H1 (cell line): ENCODE data around the gene ABHD17B. TPM values are rescaled to one million over a fixed set of nuclear protein-coding genes. Genes with fewer than 3 reads are reported as not detected.

Source experiments
- CTCF ChIA-PET: fragments of 300-600 bp; sonication (Branson Sonifier 250); formaldehyde crosslinking; loops from one replicate; lab custom pipeline; 2021; ENCODE audit not compliant: partially characterized antibody; lab: Charles Lee
- POLR2A ChIA-PET: fragments of 300-600 bp; sonication (Branson Sonifier 250); formaldehyde crosslinking; loops from one replicate; lab custom pipeline; 2021; ENCODE audit warnings: inconsistent platforms; ENCODE audit not compliant: partially characterized antibody; lab: Charles Lee
- DNase-seq, 2 experiments: peaks; one replicate each; pipeline versions ENCODE4 v3.0.0 to v3.0.0-alpha.2; 2010 to 2022; ENCODE audit warnings: low spot score in 2 of 2, low read depth in 1 of 2, mixed read lengths in 1 of 2
- FAIRE-seq: peaks from 2 replicates; lab custom pipeline; 2011; peaks lifted over from hg19 to GRCh38; lab: Jason Lieb, UNC
- H2AFZ ChIP-seq: 2 replicates; pipeline ENCODE4 v1.8.1; 2012; ENCODE audit warnings: low read length, inconsistent platforms
- H2AK5ac ChIP-seq: 2 replicates; pipeline ENCODE4 v1.6.1; 2013; ENCODE audit warnings: low read depth, low read length
- H2BK120ac ChIP-seq: replicated peaks from 2 replicates; pipeline ENCODE3; 2013; ENCODE audit warnings: low read depth, low read length, inconsistent platforms
- H2BK12ac ChIP-seq: 2 replicates; pipeline ENCODE4 v1.6.1; 2013; ENCODE audit warnings: low read depth, low read length
- H2BK15ac ChIP-seq: 2 replicates; pipeline ENCODE4 v1.6.1; 2013; ENCODE audit warnings: low read length
- H2BK20ac ChIP-seq: 2 replicates; pipeline ENCODE4 v1.6.1; 2013; ENCODE audit warnings: low read length
- H2BK5ac ChIP-seq: 2 replicates; pipeline ENCODE4 v1.6.1; 2013; ENCODE audit warnings: low read depth, low read length
- H3K14ac ChIP-seq: 2 replicates; pipeline ENCODE4 v1.6.1; 2013; ENCODE audit warnings: inconsistent platforms; ENCODE audit not compliant: insufficient read length
- H3K18ac ChIP-seq: 2 replicates; pipeline ENCODE4 v1.6.1; 2013; ENCODE audit warnings: low read length; ENCODE audit errors: extremely low read depth
- H3K23ac ChIP-seq: 2 replicates; pipeline ENCODE4 v1.6.1; 2013; ENCODE audit warnings: inconsistent platforms; ENCODE audit not compliant: insufficient read length
- H3K23me2 ChIP-seq: 2 replicates; pipeline ENCODE4 v1.6.1; 2013; ENCODE audit warnings: low read depth, low read length
- H3K27ac ChIP-seq: 2 replicates; pipeline ENCODE4 v1.6.1; 2011; ENCODE audit warnings: low read depth, low read length, inconsistent platforms
- H3K27me3 ChIP-seq, 4 experiments: replicated peaks in 1 of 4; 1 replicate in 1 of 4; 2 replicates in 3 of 4; pipeline versions ENCODE4 v1.6.1 to v1.8.1; 2011 to 2013; ENCODE audit warnings: low read length in 3 of 4, mild to moderate bottlenecking in 3 of 4, inconsistent platforms in 2 of 4, mixed read lengths in 2 of 4, moderate library complexity in 1 of 4; ENCODE audit not compliant: control insufficient read depth in 3 of 4, insufficient read depth in 3 of 4; ENCODE audit errors: extremely low read depth in 1 of 4
- H3K36me3 ChIP-seq, 4 experiments: 2 replicates each; pipeline versions ENCODE4 v1.6.1 to v1.8.1; 2011 to 2013; ENCODE audit warnings: mild to moderate bottlenecking in 4 of 4, low read length in 3 of 4, moderate library complexity in 2 of 4, control low read depth in 1 of 4, inconsistent platforms in 1 of 4; ENCODE audit not compliant: insufficient read depth in 4 of 4, control insufficient read depth in 2 of 4
- H3K4ac ChIP-seq: replicated peaks from 2 replicates; pipeline ENCODE3; 2013; ENCODE audit warnings: low read length, low read depth, mixed read lengths, inconsistent platforms; ENCODE audit not compliant: insufficient read length
- H3K4me1 ChIP-seq, 4 experiments: replicated peaks in 1 of 4; 1 replicate in 1 of 4; 2 replicates in 3 of 4; pipeline versions ENCODE4 v1.6.1 to v1.8.1; 2011 to 2013; ENCODE audit warnings: low read length in 3 of 4, inconsistent platforms in 2 of 4, mixed read lengths in 1 of 4; ENCODE audit not compliant: insufficient read depth in 4 of 4, control insufficient read depth in 3 of 4
- H3K4me2 ChIP-seq, 2 experiments: 2 replicates each; pipeline versions ENCODE4 v1.6.1 to v1.8.1; 2011 to 2013; ENCODE audit warnings: low read depth in 2 of 2, low read length in 2 of 2, control low read depth in 1 of 2, inconsistent platforms in 1 of 2, mild to moderate bottlenecking in 1 of 2; ENCODE audit not compliant: insufficient read depth in 1 of 2
- H3K4me3 ChIP-seq, 4 experiments: fragments of 200-600, 300-600 bp in 1 of 4; sonication (generic), shearing (Covaris generic), sonication (Bioruptor Twin) in 1 of 4; 2 replicates each; pipeline versions ENCODE4 v1.5.1 to v1.8.1; 2011 to 2016; ENCODE audit warnings: low read length in 4 of 4, low read depth in 3 of 4, control low read depth in 2 of 4, inconsistent platforms in 2 of 4, mild to moderate bottlenecking in 2 of 4, mixed read lengths in 1 of 4, moderate library complexity in 1 of 4; ENCODE audit not compliant: insufficient read depth in 2 of 4; ENCODE audit errors: extremely low read depth in 1 of 4
- H3K56ac ChIP-seq: replicated peaks from 2 replicates; pipeline ENCODE3; 2013; ENCODE audit warnings: low read depth, mild to moderate bottlenecking, mixed read lengths, low read length, inconsistent platforms; ENCODE audit not compliant: insufficient read length
- H3K79me1 ChIP-seq: 2 replicates; pipeline ENCODE4 v1.6.1; 2013; ENCODE audit warnings: low read depth, low read length, control low read depth
- H3K79me2 ChIP-seq, 2 experiments: 2 replicates each; pipeline versions ENCODE4 v1.6.1 to v1.8.1; 2012 to 2013; ENCODE audit warnings: low read length in 2 of 2, mild to moderate bottlenecking in 2 of 2, inconsistent platforms in 1 of 2; ENCODE audit not compliant: insufficient read depth in 2 of 2, control insufficient read depth in 1 of 2
- H3K9ac ChIP-seq, 4 experiments: replicated peaks in 1 of 4; 1 replicate in 1 of 4; 2 replicates in 3 of 4; pipeline versions ENCODE4 v1.6.1 to v1.8.1; 2011 to 2013; ENCODE audit warnings: low read depth in 3 of 4, low read length in 3 of 4, control low read depth in 2 of 4, mild to moderate bottlenecking in 2 of 4, moderate library complexity in 2 of 4, inconsistent platforms in 1 of 4; ENCODE audit errors: extremely low read depth in 1 of 4
- H3K9me3 ChIP-seq, 2 experiments: 2 replicates each; pipeline versions ENCODE4 v1.6.1 to v1.8.1; 2012 to 2013; ENCODE audit warnings: mild to moderate bottlenecking in 2 of 2, moderate library complexity in 2 of 2, control low read depth in 1 of 2, inconsistent platforms in 1 of 2, low read depth in 1 of 2, low read length in 1 of 2, mixed read lengths in 1 of 2; ENCODE audit not compliant: insufficient read depth in 2 of 2
- H4K20me1 ChIP-seq, 2 experiments: replicated peaks in 1 of 2; 2 replicates each; pipeline versions ENCODE3 to v1.8.1; 2011 to 2013; ENCODE audit warnings: inconsistent platforms in 2 of 2, low read length in 2 of 2, mild to moderate bottlenecking in 1 of 2; ENCODE audit not compliant: insufficient read depth in 2 of 2, control insufficient read depth in 1 of 2
- H4K5ac ChIP-seq: 2 replicates; pipeline ENCODE4 v1.6.1; 2013; ENCODE audit warnings: low read length, low read depth, mixed read lengths, inconsistent platforms; ENCODE audit not compliant: insufficient read length
- H4K8ac ChIP-seq: 2 replicates; pipeline ENCODE4 v1.8.0; 2013; ENCODE audit warnings: mild to moderate bottlenecking, moderate library complexity, low read length, inconsistent platforms; ENCODE audit not compliant: insufficient read depth; ENCODE audit errors: extremely low read depth
- H4K91ac ChIP-seq: replicated peaks from 2 replicates; pipeline ENCODE3; 2013; ENCODE audit warnings: low read length, mixed read lengths, inconsistent platforms; ENCODE audit not compliant: insufficient read length
- ATF2 ChIP-seq: IDR thresholded peaks from 2 replicates; pipeline ENCODE4 v1.6.1; 2012; ENCODE audit warnings: low read length, inconsistent platforms
- CHD2 ChIP-seq: IDR thresholded peaks from 2 replicates; pipeline ENCODE4 v1.6.1; 2012; ENCODE audit warnings: low read length, improper control_type of control experiment
- FOSL1 ChIP-seq: IDR thresholded peaks from 2 replicates; pipeline ENCODE4 v1.6.1; 2011; ENCODE audit warnings: mild to moderate bottlenecking, low read depth, low read length, moderate library complexity; ENCODE audit not compliant: insufficient read depth
- JUN ChIP-seq: IDR thresholded peaks from 2 replicates; pipeline ENCODE4 v1.6.1; 2011; ENCODE audit warnings: low read depth, mild to moderate bottlenecking, improper control_type of control experiment, low read length
- JUND ChIP-seq: IDR thresholded peaks from 2 replicates; pipeline ENCODE4 v1.6.1; 2011; ENCODE audit warnings: mild to moderate bottlenecking, improper control_type of control experiment, low read length
- KDM4A ChIP-seq: IDR thresholded peaks from one replicate; pipeline ENCODE4 v1.7.1; 2012; ENCODE audit warnings: low read depth, mild to moderate bottlenecking, moderate library complexity, low read length, inconsistent platforms; ENCODE audit not compliant: severe bottlenecking
- PHF8 ChIP-seq: fragments of 200-600 bp; sonication (generic); conservative IDR thresholded peaks from 2 replicates; pipeline ENCODE4 v1.7.1; 2012; ENCODE audit warnings: low read depth, mild to moderate bottlenecking, inconsistent platforms, low read length, moderate library complexity
- SIN3A ChIP-seq, 2 experiments: IDR thresholded peaks in 1 of 2; conservative IDR thresholded peaks in 1 of 2; 2 replicates each; pipeline ENCODE4 v1.6.1; 2011 to 2012; ENCODE audit warnings: low read length in 2 of 2, improper control_type of control experiment in 1 of 2, low read depth in 1 of 2, mild to moderate bottlenecking in 1 of 2
- polyA plus RNA-seq, 7 experiments: library from polyadenylated mRNA; depleted of rRNA in 3 of 7; stranded (reverse) in 5 of 7; unstranded in 2 of 7; fragments of >200 nt in 5 of 7; fragments of 200-250 nt in 2 of 7; gene quantifications; 1 replicate in 5 of 7; 2 replicates in 1 of 7; 4 replicates in 1 of 7; pipeline versions ENCODE4 v1.2.1 to v1.2.3, GENCODE V29; 2011 to 2013; ENCODE audit warnings: missing spikeins in 2 of 7, mixed read lengths in 2 of 7
- total RNA-seq: library from RNA; stranded (reverse); fragmentation: NEBNext Ultra II Directional; extraction: Animal tissue kit (Norgen Biotek cat#: 25700); gene quantifications from 2 replicates; pipeline ENCODE4 v1.2.1, GENCODE V29; 2021

ABHD17B gene
- total and polyA plus RNA-seq, 2 of the 8 experiments (the other 6 are each of a cell fraction or from before 2014, with no cell fraction given): 37.2 to 60.8 TPM

GRCh38 chr9:71876829-71877228 lies 34.2 kb downstream of the ABHD17B start:
- Histone ChIP-seq H3K18ac (no peak overlapping the region), H3K36me3 (peaks cover 2 to 12% (median 7%) of the 10 kb centered on the region in 4 experiments; a peak in 4 of 8 replicates), H3K27ac (no peak overlapping the region), H3K4ac (no peak overlapping the region), H4K20me1 (peaks cover 14 to 20% of the 10 kb centered on the region in 2 experiments), H2BK120ac (no peak overlapping the region), H3K23me2 (no peaks in the 10 kb centered on the region), H3K14ac (no peak overlapping the region), H3K9me3 (no peaks in the 10 kb centered on the region), H3K4me3 (no peak overlapping the region), H3K23ac (no peak overlapping the region), H3K4me2 (no peak overlapping the region), H2BK15ac (no peak overlapping the region), H4K5ac (no peak overlapping the region), H3K27me3 (no peaks in the 10 kb centered on the region), H2BK20ac (no peak overlapping the region), H2AFZ (no peak overlapping the region), H2AK5ac (no peak overlapping the region), H4K91ac (no peak overlapping the region), H3K79me1 (no peaks in the 10 kb centered on the region), H3K56ac (no peak overlapping the region), H3K4me1 (no peaks in the 10 kb centered on the region; a peak in 2 of 7 replicates), H3K9ac (no peak overlapping the region), H2BK5ac (no peak overlapping the region), H2BK12ac (no peak overlapping the region), H4K8ac (no peak overlapping the region), H3K79me2 (peaks cover 15 to 97% of the 10 kb centered on the region in 2 experiments; a peak in 3 of 4 replicates)
- no peak for FAIRE-seq
- ChIA-PET CTCF (no interaction called here), POLR2A (no interaction called here)
- TF ChIP-seq JUND: no peak
- no peak for TF ChIP-seq KDM4A
- no peak for TF ChIP-seq SIN3A (conservative IDR thresholded peaks at IDR 0.05 in 1 of 2, IDR thresholded peaks at IDR 0.05 in 1 of 2; ENCODE audit: low read depth in 1 of 2, low read length in 2 of 2)
- TF ChIP-seq CHD2: no peak
- no peak for TF ChIP-seq PHF8
- TF ChIP-seq FOSL1: no peak
- no peak for TF ChIP-seq JUN
- no peak for TF ChIP-seq ATF2
- no peak for DNase-seq
